Smooth muscle cell (in vitro differentiated cells): ENCODE data around the gene SAMHD1. TPM values are rescaled to one million over a fixed set of nuclear protein-coding genes. Genes with fewer than 3 reads are reported as not detected.

ENCODE experiments used
- DNase-seq: peaks from one replicate; lab custom pipeline; 2025; ENCODE audit not compliant: unreplicated experiment; lab: John Stamatoyannopoulos, UW
- H2AFZ ChIP-seq: fragments of 200-600 bp; sonication (generic); 2 replicates; pipeline ENCODE4 v1.6.0; 2016; ENCODE audit warnings: antibody characterized with exemption, low read depth, mild to moderate bottlenecking
- H3F3A ChIP-seq: fragments of 200-600 bp; sonication (generic); 2 replicates; pipeline ENCODE4 v1.6.0; 2017; ENCODE audit warnings: antibody characterized with exemption, low read depth
- H3K27ac ChIP-seq: fragments of 200-600 bp; sonication (generic); 2 replicates; pipeline ENCODE4 v1.5.1; 2016; ENCODE audit warnings: low read depth, mild to moderate bottlenecking
- H3K27me3 ChIP-seq: fragments of 200-600 bp; sonication (generic); 2 replicates; pipeline ENCODE4 v1.6.1; 2016; ENCODE audit warnings: low read depth, mild to moderate bottlenecking
- H3K36me3 ChIP-seq: fragments of 200-600 bp; sonication (generic); 2 replicates; pipeline ENCODE4 v1.5.1; 2016; ENCODE audit warnings: low read depth
- H3K4me1 ChIP-seq: fragments of 200-600 bp; sonication (generic); 2 replicates; pipeline ENCODE4 v1.5.1; 2016; ENCODE audit warnings: low read depth
- H3K4me2 ChIP-seq: fragments of 200-600 bp; sonication (generic); 2 replicates; pipeline ENCODE4 v1.6.0; 2016; ENCODE audit warnings: mild to moderate bottlenecking
- H3K4me3 ChIP-seq: fragments of 200-600 bp; sonication (generic); 2 replicates; pipeline ENCODE4 v1.5.1; 2016; ENCODE audit warnings: mild to moderate bottlenecking
- H3K79me2 ChIP-seq: fragments of 200-600 bp; sonication (generic); 2 replicates; pipeline ENCODE4 v1.6.0; 2016; ENCODE audit warnings: low read depth, mild to moderate bottlenecking
- H3K9ac ChIP-seq: fragments of 200-600 bp; sonication (generic); 2 replicates; pipeline ENCODE4 v1.6.0; 2016; ENCODE audit warnings: low read depth
- H3K9me3 ChIP-seq: fragments of 200-600 bp; sonication (generic); replicated peaks from 2 replicates; pipeline ENCODE4 v1.5.1; 2016; ENCODE audit warnings: low read depth
- H4K20me1 ChIP-seq: fragments of 200-600 bp; sonication (generic); 2 replicates; pipeline ENCODE4 v1.6.0; 2016; ENCODE audit warnings: low read depth
- WGBS: methylation state at CpG from one replicate; pipeline ENCODE4 v1.1.7; 2016; ENCODE audit warnings: low lambda C conversion rate; 5-methylcytosine and 5-hydroxymethylcytosine counted together
- polyA plus RNA-seq: library from polyadenylated mRNA; unstranded; fragments of >200 nt; fragmentation: Nextera tagmentation; extraction: Ambion mirVana; gene quantifications from 2 replicates; pipeline ENCODE4 v1.2.1, GENCODE V29; 2016
- total RNA-seq: library from RNA; depleted of rRNA; stranded (reverse); fragments of >200 nt; gene quantifications from 2 replicates; pipeline ENCODE4 v1.2.3, GENCODE V29; 2014
- TF ChIP-seq, protein P1 (sequence below): fragments of 200-600 bp; sonication (generic); IDR thresholded peaks from 2 replicates; pipeline ENCODE4 v1.5.1; 2017; ENCODE audit warnings: borderline replicate concordance, mild to moderate bottlenecking, antibody characterized with exemption; ENCODE audit not compliant: insufficient read depth, poor library complexity, severe bottlenecking

Gene SAMHD1
- total and polyA plus RNA-seq, 2 experiments from 2014 or later, result 2.1 to 4.6 TPM

DNA sequence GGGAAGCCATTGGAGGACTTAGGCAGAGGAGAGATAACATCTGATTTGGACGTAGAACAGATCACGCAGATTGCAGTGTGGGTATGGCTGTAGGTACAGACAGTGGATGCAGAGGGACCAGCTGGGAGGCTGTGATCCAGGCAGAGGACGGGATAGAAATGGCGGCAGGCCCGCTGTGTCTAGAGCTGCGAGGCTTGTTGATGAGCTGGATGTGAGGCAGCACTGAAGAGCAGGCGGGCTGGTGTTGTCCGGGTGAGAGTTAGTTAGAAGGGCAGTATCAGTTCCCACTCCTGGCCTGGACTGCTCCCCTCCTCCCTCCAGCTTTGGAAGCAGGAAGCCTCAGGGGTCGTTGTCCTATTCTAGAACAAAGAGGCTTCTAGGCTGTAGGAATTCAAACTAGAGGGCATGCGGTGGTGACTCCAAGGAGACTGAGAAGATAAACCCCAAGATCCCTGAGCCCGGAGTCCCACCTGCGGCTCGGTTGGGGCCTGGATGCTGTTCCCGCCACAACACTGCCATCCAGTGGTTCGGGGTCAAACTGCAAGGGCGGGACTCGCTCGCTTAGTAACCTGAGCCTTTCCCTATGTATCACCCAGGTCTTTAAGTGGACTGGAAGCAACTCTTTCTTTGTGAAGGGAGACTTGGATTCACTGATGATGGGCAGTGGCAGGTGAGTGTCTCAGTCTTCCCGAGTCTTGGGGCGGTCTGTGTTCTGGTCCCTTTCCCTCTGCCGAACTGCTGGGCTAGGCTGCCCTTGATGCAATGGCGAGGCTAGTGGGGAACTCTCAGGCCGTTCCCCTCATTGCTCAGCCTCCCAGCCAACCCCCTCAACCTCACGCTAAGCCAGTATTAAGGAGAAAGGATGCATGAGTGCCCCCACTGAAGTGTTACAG, 64.4 kb downstream of the SAMHD1 start:
- Histone ChIP-seq H3K9me3 (no peaks in the 10 kb centered on the region), H3K9ac (no peak overlapping the region), H3K27me3 (no peaks in the 10 kb centered on the region), H2AFZ (peak overlapping the region; percentile 11), H3K79me2 (no peaks in the 10 kb centered on the region), H3K4me1 (no peaks in the 10 kb centered on the region), H4K20me1 (no peaks in the 10 kb centered on the region), H3K27ac (no peak overlapping the region), H3K4me3 (no peak overlapping the region), H3K36me3 (no peaks in the 10 kb centered on the region), H3K4me2 (peak overlapping the region; percentile 12), H3F3A (no peaks in the 10 kb centered on the region)
- WGBS, result 32% methylated on average over 24 of the region's 24 CpGs
- DNase-seq, result peak; percentile 49
- TF ChIP-seq, protein P1, sequence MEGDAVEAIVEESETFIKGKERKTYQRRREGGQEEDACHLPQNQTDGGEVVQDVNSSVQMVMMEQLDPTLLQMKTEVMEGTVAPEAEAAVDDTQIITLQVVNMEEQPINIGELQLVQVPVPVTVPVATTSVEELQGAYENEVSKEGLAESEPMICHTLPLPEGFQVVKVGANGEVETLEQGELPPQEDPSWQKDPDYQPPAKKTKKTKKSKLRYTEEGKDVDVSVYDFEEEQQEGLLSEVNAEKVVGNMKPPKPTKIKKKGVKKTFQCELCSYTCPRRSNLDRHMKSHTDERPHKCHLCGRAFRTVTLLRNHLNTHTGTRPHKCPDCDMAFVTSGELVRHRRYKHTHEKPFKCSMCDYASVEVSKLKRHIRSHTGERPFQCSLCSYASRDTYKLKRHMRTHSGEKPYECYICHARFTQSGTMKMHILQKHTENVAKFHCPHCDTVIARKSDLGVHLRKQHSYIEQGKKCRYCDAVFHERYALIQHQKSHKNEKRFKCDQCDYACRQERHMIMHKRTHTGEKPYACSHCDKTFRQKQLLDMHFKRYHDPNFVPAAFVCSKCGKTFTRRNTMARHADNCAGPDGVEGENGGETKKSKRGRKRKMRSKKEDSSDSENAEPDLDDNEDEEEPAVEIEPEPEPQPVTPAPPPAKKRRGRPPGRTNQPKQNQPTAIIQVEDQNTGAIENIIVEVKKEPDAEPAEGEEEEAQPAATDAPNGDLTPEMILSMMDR, result peak; percentile 91

DNA sequence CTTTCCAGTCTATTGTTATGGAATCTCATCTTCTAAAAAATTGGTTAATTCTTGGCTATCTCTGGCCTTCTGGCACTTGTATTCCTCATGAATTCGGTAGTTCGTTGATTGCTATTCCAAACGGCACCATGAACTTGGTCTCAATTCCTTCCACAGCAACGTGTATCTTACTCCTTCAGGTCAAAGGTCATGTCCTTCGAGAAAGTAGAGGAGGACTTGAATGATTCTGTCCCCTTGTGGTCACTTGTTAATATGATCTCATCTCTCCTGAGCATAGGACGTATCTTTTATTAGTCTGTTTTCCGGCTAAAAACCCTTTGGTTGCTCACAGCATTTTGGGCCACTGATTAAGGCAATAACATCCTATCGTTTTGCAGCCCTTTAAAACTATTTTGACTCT, 66.2 kb downstream of the SAMHD1 start:
- H4K20me1 ChIP-seq, result no peaks in the 10 kb centered on the region
- H3K9me3 ChIP-seq, result no peaks in the 10 kb centered on the region
- H3K4me1 ChIP-seq, result no peaks in the 10 kb centered on the region
- no peak for DNase-seq
- H3F3A ChIP-seq, result no peaks in the 10 kb centered on the region
- no peak overlapping the region for H3K27ac ChIP-seq
- H3K9ac ChIP-seq, result no peak overlapping the region
- no peaks in the 10 kb centered on the region for H3K27me3 ChIP-seq
- TF ChIP-seq, protein P1, result no peak
- H3K79me2 ChIP-seq, result no peaks in the 10 kb centered on the region
- H3K4me3 ChIP-seq, result no peak overlapping the region
- H2AFZ ChIP-seq, result no peak overlapping the region
- 72% methylated on average over 8 of the region's 8 CpGs for WGBS
- H3K4me2 ChIP-seq, result no peak overlapping the region
- H3K36me3 ChIP-seq, result no peaks in the 10 kb centered on the region

DNA sequence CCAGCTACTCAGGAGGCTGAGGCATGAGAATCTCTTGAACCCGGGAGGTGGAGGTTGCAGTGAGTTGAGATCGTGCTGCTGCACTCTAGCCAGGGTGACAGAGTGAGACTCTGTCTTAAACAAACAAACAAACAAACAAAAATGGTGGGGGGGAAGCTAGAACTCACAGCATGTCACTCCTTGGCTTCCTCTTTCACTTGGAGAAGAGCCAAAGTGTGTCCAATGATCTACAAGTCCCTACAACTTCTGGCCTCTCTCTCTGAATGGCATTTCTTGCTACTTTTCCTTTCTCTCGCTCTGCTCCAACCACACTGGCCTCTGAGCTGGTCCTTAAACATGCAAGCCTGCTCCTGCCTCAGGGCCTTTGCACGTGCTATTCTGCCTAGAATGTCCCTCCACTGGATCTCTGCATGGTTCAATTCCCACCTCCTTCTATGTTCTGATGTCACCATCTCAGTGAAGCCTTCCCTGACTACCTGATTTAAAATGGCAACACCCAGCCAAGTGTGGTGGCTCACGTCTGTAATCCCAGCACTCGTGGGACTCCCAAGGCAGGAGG, 67.5 kb downstream of the SAMHD1 start:
- Histone ChIP-seq H3K9me3 (no peaks in the 10 kb centered on the region), H3K4me1 (no peaks in the 10 kb centered on the region), H3K79me2 (no peaks in the 10 kb centered on the region), H3K27ac (no peak overlapping the region), H3K4me3 (no peak overlapping the region), H4K20me1 (no peaks in the 10 kb centered on the region), H3F3A (no peaks in the 10 kb centered on the region), H3K4me2 (no peak overlapping the region), H2AFZ (no peak overlapping the region), H3K36me3 (no peaks in the 10 kb centered on the region), H3K27me3 (no peaks in the 10 kb centered on the region), H3K9ac (no peak overlapping the region)
- DNase-seq, result no peak
- TF ChIP-seq, protein P1, result no peak
- WGBS, result 76% methylated on average over 6 of the region's 6 CpGs

DNA sequence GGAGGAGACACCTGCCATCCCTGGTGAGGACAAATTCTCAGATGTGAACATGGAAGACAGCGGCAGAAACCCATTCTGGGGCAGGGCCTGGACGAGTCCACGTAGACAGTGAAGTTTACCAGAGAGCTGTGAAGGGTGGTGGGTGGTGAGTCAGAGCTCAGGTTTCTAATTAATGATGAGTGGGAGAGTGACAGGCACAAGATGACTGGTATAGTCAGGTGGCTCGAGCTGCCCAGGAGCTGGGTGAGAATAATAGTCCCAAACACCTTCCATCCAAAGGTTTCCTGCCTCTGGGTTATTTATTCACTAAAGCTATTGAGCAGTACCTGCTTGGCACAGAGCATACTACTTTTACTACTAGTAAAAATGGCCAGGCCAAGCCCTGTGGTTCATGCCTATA, 69.6 kb downstream of the SAMHD1 start:
- no peak overlapping the region for H3K4me3 ChIP-seq
- 59% methylated on average over 4 of the region's 4 CpGs for WGBS
- DNase-seq, result no peak
- no peaks in the 10 kb centered on the region for H3F3A ChIP-seq
- H3K4me2 ChIP-seq, result no peak overlapping the region
- no peak overlapping the region for H3K27ac ChIP-seq
- no peaks in the 10 kb centered on the region for H3K36me3 ChIP-seq
- H3K27me3 ChIP-seq, result peaks cover 3% of the 10 kb centered on the region
- H3K9me3 ChIP-seq, result no peaks in the 10 kb centered on the region
- H3K4me1 ChIP-seq, result no peaks in the 10 kb centered on the region
- H3K9ac ChIP-seq, result no peak overlapping the region
- TF ChIP-seq, protein P1, result no peak
- H4K20me1 ChIP-seq, result no peaks in the 10 kb centered on the region
- no peaks in the 10 kb centered on the region for H3K79me2 ChIP-seq
- H2AFZ ChIP-seq, result no peak overlapping the region
